ENCODE measurements around the gene FHIT.

- TF ChIP-seq POLR2A (IDR thresholded peaks at IDR 0.05) (no peak), POLR2AphosphoS5 (IDR thresholded peaks at IDR 0.05) (no peak)
- TF ChIP-seq, protein P1, sequence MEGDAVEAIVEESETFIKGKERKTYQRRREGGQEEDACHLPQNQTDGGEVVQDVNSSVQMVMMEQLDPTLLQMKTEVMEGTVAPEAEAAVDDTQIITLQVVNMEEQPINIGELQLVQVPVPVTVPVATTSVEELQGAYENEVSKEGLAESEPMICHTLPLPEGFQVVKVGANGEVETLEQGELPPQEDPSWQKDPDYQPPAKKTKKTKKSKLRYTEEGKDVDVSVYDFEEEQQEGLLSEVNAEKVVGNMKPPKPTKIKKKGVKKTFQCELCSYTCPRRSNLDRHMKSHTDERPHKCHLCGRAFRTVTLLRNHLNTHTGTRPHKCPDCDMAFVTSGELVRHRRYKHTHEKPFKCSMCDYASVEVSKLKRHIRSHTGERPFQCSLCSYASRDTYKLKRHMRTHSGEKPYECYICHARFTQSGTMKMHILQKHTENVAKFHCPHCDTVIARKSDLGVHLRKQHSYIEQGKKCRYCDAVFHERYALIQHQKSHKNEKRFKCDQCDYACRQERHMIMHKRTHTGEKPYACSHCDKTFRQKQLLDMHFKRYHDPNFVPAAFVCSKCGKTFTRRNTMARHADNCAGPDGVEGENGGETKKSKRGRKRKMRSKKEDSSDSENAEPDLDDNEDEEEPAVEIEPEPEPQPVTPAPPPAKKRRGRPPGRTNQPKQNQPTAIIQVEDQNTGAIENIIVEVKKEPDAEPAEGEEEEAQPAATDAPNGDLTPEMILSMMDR (IDR thresholded peaks at IDR 0.05) = no peak
Observed at GRCh38 chr3:60992395-60992794, 258.9 kb downstream of the FHIT start.
